HepG2 (cell line): ENCODE results near the gene MBD5. TPM values are rescaled to one million over a fixed set of nuclear protein-coding genes. Genes with fewer than 3 reads are reported as not detected.

Source experiments
- ATAC-seq: fragments of 200-7000 bp; cut with Tn5 transposase; 3 replicates; pipeline ENCODE4 v1.9.1; 2020; ENCODE audit warnings: mild to moderate bottlenecking, moderate library complexity
- BruUV-seq: library from RNA; stranded (reverse); fragments of 400-500 nt; replicated peaks from 2 replicates; lab custom pipeline; 2021; lab: Mats Ljungman, UMichigan
- CTCF ChIA-PET: fragments of 300-600 bp; formaldehyde crosslinking; extraction: SDS; loops from one replicate; lab custom pipeline; 2021; ENCODE audit warnings: low total read pairs, inconsistent platforms, low intra/inter-chr PET ratio; lab: Yijun Ruan, JAX
- POLR2A ChIA-PET: fragments of 350-600 bp; sonication (Branson Sonifier 250); formaldehyde crosslinking; loops from one replicate; lab custom pipeline; 2020; ENCODE audit warnings: antibody characterized with exemption, inconsistent platforms; lab: Yijun Ruan, JAX
- DNase-seq: peaks from one replicate; pipeline ENCODE4 v3.0.0-alpha.2; 2015; ENCODE audit warnings: low spot score
- FAIRE-seq: peaks from 3 replicates; lab custom pipeline; 2011; peaks lifted over from hg19 to GRCh38; lab: Jason Lieb, UNC
- H2AFZ ChIP-seq: one replicate; pipeline ENCODE4 v1.6.1; 2011; ENCODE audit warnings: low read length, inconsistent platforms
- H3K27ac ChIP-seq: fragments of 300-600 bp; 3 replicates; pipeline ENCODE4 v1.8.0; 2011; ENCODE audit warnings: mixed run types, mild to moderate bottlenecking, mixed read lengths, low read length, inconsistent platforms; ENCODE audit not compliant: insufficient read depth; ENCODE audit errors: extremely low read length
- H3K27me3 ChIP-seq, 2 experiments: fragments of 200-600 bp in 1 of 2; 2 replicates in 1 of 2; 3 replicates in 1 of 2; pipeline versions ENCODE4 v1.6.0 to v1.8.0; 2011; ENCODE audit warnings: low read length in 2 of 2, mild to moderate bottlenecking in 2 of 2, moderate library complexity in 2 of 2, inconsistent platforms in 1 of 2; ENCODE audit not compliant: insufficient read depth in 2 of 2, control insufficient read depth in 1 of 2
- H3K36me3 ChIP-seq, 2 experiments: fragments of 200-600 bp in 1 of 2; replicated peaks in 1 of 2; 2 replicates in 1 of 2; 3 replicates in 1 of 2; pipeline versions ENCODE4 v1.5.1 to v1.8.0; 2011; ENCODE audit warnings: low read length in 2 of 2, inconsistent platforms in 1 of 2; ENCODE audit not compliant: insufficient read depth in 2 of 2, control insufficient read depth in 1 of 2
- H3K4me1 ChIP-seq: 2 replicates; pipeline ENCODE4 v1.5.1; 2012; ENCODE audit warnings: low read length, inconsistent platforms; ENCODE audit not compliant: insufficient read depth
- H3K4me2 ChIP-seq: 2 replicates; pipeline ENCODE4 v1.6.0; 2011; ENCODE audit warnings: low read depth, low read length, inconsistent platforms
- H3K4me3 ChIP-seq, 3 experiments: fragments of 200-600 bp in 1 of 3; sonication (generic), shearing (Covaris generic) in 1 of 3; replicated peaks in 1 of 3; 2 replicates each; pipeline ENCODE4 v1.5.1; 2011 to 2016; ENCODE audit warnings: low read length in 3 of 3, inconsistent platforms in 2 of 3, low read depth in 2 of 3, mild to moderate bottlenecking in 2 of 3, control low read depth in 1 of 3, mixed read lengths in 1 of 3; ENCODE audit not compliant: insufficient read depth in 1 of 3
- H3K79me2 ChIP-seq: one replicate; pipeline ENCODE4 v1.6.1; 2011; ENCODE audit warnings: low read length, inconsistent platforms; ENCODE audit not compliant: insufficient read depth
- H3K9ac ChIP-seq: 2 replicates; pipeline ENCODE4 v1.6.0; 2011; ENCODE audit warnings: mild to moderate bottlenecking, low read depth, low read length, inconsistent platforms; ENCODE audit not compliant: insufficient read depth
- H3K9me3 ChIP-seq: 2 replicates; pipeline ENCODE4 v1.5.1; 2012; ENCODE audit warnings: mild to moderate bottlenecking, low read length
- H4K20me1 ChIP-seq: 2 replicates; pipeline ENCODE4 v1.6.0; 2011; ENCODE audit warnings: inconsistent platforms, mild to moderate bottlenecking, low read length, moderate library complexity; ENCODE audit not compliant: insufficient read depth
- CHD2 ChIP-seq: IDR thresholded peaks from 2 replicates; pipeline ENCODE4 v1.6.1; 2011; ENCODE audit warnings: low read depth, low read length, improper control_type of control experiment
- CHD4 ChIP-seq: fragments of 200-600 bp; sonication (generic); IDR thresholded peaks from 2 replicates; pipeline ENCODE4 v1.7.0; 2017; ENCODE audit warnings: mild to moderate bottlenecking, low read length, borderline replicate concordance
- GZF1 ChIP-seq: sonication (generic); formaldehyde crosslinking; IDR thresholded peaks from 2 replicates; pipeline ENCODE4 v1.5.1; 2020; ENCODE audit warnings: mild to moderate bottlenecking, missing genetic modification reagents
- MAFF ChIP-seq: IDR thresholded peaks from 2 replicates; pipeline ENCODE4 v1.6.1; 2011; ENCODE audit warnings: low read depth, low read length, improper control_type of control experiment
- MAFK ChIP-seq, 2 experiments: IDR thresholded peaks in 1 of 2; conservative IDR thresholded peaks in 1 of 2; 2 replicates each; pipeline ENCODE4 v1.6.1; 2011; ENCODE audit warnings: improper control_type of control experiment in 2 of 2, low read length in 2 of 2
- MEF2D ChIP-seq: sonication (generic); formaldehyde crosslinking; IDR thresholded peaks from 2 replicates; pipeline ENCODE4 v1.5.1; 2020; ENCODE audit warnings: mild to moderate bottlenecking, missing genetic modification reagents
- PHF21A ChIP-seq: sonication (generic); formaldehyde crosslinking; IDR thresholded peaks from 2 replicates; pipeline ENCODE4 v1.5.0; 2020; ENCODE audit warnings: mild to moderate bottlenecking, missing genetic modification reagents
- WGBS: methylation state at CpG from one replicate; pipeline ENCODE4 v1.1.6; 2017; ENCODE audit warnings: low lambda C conversion rate; 5-methylcytosine and 5-hydroxymethylcytosine counted together
- in situ Hi-C: cut with HindIII; loops from 2 replicates; pipeline ENCODE4 v1.10.0; 2017; ENCODE audit warnings: low pct_unique_long_range_greater_than_20kb; ENCODE audit not compliant: extremely low pct_ligation_motif_present
- intact Hi-C: fragments of 100-400 bp; cut with micrococcal nuclease; formaldehyde crosslinking; loops from one replicate; pipeline ENCODE4 v1.10.0; 2022; ENCODE audit not compliant: unreplicated experiment
- polyA plus RNA-seq, 8 experiments: library from polyadenylated mRNA; depleted of rRNA in 3 of 8; stranded (reverse) in 7 of 8; unstranded in 1 of 8; fragments of >200 nt; fragmentation: Illumina TruSeq in 4 of 8; extraction: Trizol in 4 of 8; gene quantifications; 2 replicates each; pipeline versions ENCODE4 v1.2.1 to v1.2.3, GENCODE V29; 2011 to 2016; ENCODE audit warnings: low read depth in 4 of 8, missing spikeins in 1 of 8, mixed read lengths in 1 of 8; ENCODE audit not compliant: insufficient read depth in 1 of 8
- total RNA-seq, 5 experiments: library from RNA; depleted of rRNA; stranded (reverse); fragments of >200 nt; fragmentation: Illumina TruSeq; extraction: Trizol; gene quantifications; 2 replicates each; pipeline ENCODE4 v1.2.3, GENCODE V29; 2016; ENCODE audit warnings: low read depth in 1 of 5
- TF ChIP-seq, protein P1 (sequence below): IDR thresholded peaks from 2 replicates; pipeline ENCODE4 v1.6.1; 2016; ENCODE audit warnings: missing compliant biosample characterization, missing genetic modification reagents, borderline replicate concordance

The MBD5 gene
- total and polyA plus RNA-seq, 2 of the 13 experiments (the other 11 are each of a cell fraction or from before 2014, with no cell fraction given), result 13.5 to 26.4 TPM

DNA sequence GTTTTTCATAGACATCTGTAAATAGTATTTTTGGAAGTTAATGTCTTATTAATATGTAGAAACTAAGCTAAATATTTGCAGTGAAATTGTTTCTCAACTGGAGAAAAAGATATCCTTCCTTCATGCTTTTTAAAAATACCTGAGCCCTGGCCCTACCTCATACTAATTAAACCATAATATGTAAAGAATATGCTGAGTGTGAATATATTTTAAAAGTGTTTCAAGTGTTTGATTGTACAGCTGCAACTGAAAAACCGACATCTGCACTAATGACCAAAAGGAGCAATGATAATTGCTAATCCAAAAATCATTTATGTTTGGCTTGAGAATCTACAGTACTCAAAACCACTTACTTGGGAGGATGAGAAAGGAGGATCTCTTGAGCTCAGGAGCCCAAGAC lies 156.7 kb downstream of the MBD5 start:
- Histone ChIP-seq H3K4me3 (no peak overlapping the region), H3K27ac (no peak overlapping the region), H3K79me2 (no peaks in the 10 kb centered on the region), H3K36me3 (peaks cover 0 to 3% of the 10 kb centered on the region in 2 experiments; a peak in 1 of 5 replicates), H4K20me1 (no peaks in the 10 kb centered on the region), H3K9me3 (no peaks in the 10 kb centered on the region), H3K4me2 (no peak overlapping the region), H3K27me3 (no peaks in the 10 kb centered on the region), H3K9ac (no peak overlapping the region)
- 62% methylated on average over 1 of the region's 1 CpG for WGBS
- POLR2A ChIA-PET, result no interaction called here
- FAIRE-seq, result no peak
- TF ChIP-seq MAFK (conservative IDR thresholded peaks at IDR 0.05 in 1 of 2, IDR thresholded peaks at IDR 0.05 in 1 of 2; ENCODE audit: low read length in 2 of 2) (peak; percentile 69 to 84), CHD4 (no peak), MAFF (peak; percentile 76), MEF2D (CRISPR knock-in tag) (no peak), GZF1 (CRISPR knock-in tag) (no peak), PHF21A (no peak)
- TF ChIP-seq, protein P1, sequence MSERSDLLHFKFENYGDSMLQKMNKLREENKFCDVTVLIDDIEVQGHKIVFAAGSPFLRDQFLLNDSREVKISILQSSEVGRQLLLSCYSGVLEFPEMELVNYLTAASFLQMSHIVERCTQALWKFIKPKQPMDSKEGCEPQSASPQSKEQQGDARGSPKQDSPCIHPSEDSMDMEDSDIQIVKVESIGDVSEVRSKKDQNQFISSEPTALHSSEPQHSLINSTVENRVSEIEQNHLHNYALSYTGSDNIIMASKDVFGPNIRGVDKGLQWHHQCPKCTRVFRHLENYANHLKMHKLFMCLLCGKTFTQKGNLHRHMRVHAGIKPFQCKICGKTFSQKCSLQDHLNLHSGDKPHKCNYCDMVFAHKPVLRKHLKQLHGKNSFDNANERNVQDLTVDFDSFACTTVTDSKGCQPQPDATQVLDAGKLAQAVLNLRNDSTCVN, result no peak
- TF ChIP-seq, all 625 proteins: peak for 2
- no peak for ATAC-seq
- CTCF ChIA-PET, result no interaction called here
- Histone ChIP-seq H2AFZ (no peak overlapping the region), H3K4me1 (no peaks in the 10 kb centered on the region)
- in situ Hi-C loops (no loop called here), intact Hi-C loops (no loop called here)
- no peak for DNase-seq
- no TSS peak for BruUV-seq

DNA sequence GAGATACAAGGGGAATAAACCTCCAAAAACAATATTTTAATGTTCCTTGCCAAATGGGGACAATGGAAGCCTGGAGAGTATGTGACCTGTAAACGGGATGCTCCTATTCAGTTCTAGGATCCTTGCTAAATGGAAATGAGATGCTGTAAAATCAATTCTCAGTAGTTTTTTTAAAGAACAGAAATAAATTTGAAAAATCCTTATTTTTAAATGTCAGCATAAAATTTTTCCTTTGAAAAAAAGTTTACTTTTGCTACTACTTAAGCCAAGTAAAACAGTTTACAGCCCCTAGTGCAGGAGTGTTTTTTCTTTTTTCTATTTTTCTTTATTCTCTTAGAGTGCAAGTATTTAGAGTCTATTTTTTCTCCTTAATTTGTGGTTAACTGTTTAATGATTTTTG lies 158.8 kb downstream of the MBD5 start:
- Histone ChIP-seq H3K79me2 (no peaks in the 10 kb centered on the region), H3K9ac (no peak overlapping the region), H2AFZ (no peak overlapping the region), H3K27me3 (no peaks in the 10 kb centered on the region), H3K4me3 (no peak overlapping the region), H3K4me1 (no peaks in the 10 kb centered on the region), H3K9me3 (no peaks in the 10 kb centered on the region), H3K36me3 (peaks cover 0 to 3% of the 10 kb centered on the region in 2 experiments; a peak in 1 of 5 replicates), H4K20me1 (no peaks in the 10 kb centered on the region), H3K27ac (no peak overlapping the region), H3K4me2 (no peak overlapping the region)
- no peak for DNase-seq
- 92% methylated on average over 1 of the region's 1 CpG for WGBS
- FAIRE-seq, result no peak
- ChIA-PET POLR2A (no interaction called here), CTCF (no interaction called here)
- intact Hi-C loops, result no loop called here
- BruUV-seq, result no TSS peak
- in situ Hi-C loops, result no loop called here
- no peak for ATAC-seq
- TF ChIP-seq CHD2 (no peak), MAFF (0 out of 2 replicates have a peak, but pooled peaks have one; percentile 30), MAFK (conservative IDR thresholded peaks at IDR 0.05 in 1 of 2, IDR thresholded peaks at IDR 0.05 in 1 of 2; ENCODE audit: low read length in 2 of 2) (peak; percentile 36 to 59; a peak in 3 of 4 replicates)
